ENCODE measurements around the gene HMCN1. TPM values are rescaled to one million over a fixed set of nuclear protein-coding genes. Genes with fewer than 3 reads are reported as not detected.

HMCN1 gene
- total RNA-seq, 6 donors from 2014 or later = 15.7 to 43.3 (median 27.2) TPM

DNA sequence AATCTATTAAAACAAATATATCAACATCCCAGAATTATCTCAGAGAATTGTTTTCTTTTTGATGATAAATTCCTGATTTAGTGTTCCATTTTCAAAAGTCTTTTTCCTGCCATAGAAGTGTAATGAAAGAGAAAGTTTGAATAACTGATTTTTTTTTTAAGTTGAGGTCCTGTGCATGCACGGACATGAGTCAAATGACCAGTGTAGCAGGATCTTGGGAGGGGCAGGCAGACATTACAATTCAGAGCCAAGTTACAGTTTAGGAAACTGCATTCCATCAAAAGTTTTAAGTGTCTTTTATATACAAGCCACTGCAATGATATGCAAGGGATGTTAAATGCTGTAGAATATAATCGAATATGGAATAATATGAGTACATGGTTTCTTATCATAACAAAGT lies 227.5 kb downstream of the HMCN1 start:
- no peak overlapping the region for H3K4me3 ChIP-seq
- ATAC-seq (ENCODE audit: low FRiP score in 2 of 2) (peak in 1 of 2 donors; percentile 48), DNase-seq (no peak)
- 44 to 46% methylated on average over 2 of the region's 2 CpGs for WGBS, 2 donors
- H3K9me3 ChIP-seq = no peaks in the 10 kb centered on the region
- no peaks in the 10 kb centered on the region for H3K27me3 ChIP-seq
- TF ChIP-seq POLR2AphosphoS5 (IDR thresholded peaks at IDR 0.05) (no peak), POLR2A (IDR thresholded peaks at IDR 0.05) (no peak), CTCF (IDR thresholded peaks at IDR 0.05) (no peak)
- H3K4me1 ChIP-seq = peaks cover 0 to 14% (median 9%) of the 10 kb centered on the region in 4 donors
- H3K27ac ChIP-seq = no peak overlapping the region
- no peaks in the 10 kb centered on the region for H3K36me3 ChIP-seq

GRCh38 chr1:185964946-185965345 lies 230.8 kb downstream of the HMCN1 start:
- no peaks in the 10 kb centered on the region for H3K27me3 ChIP-seq
- ATAC-seq (ENCODE audit: low FRiP score in 2 of 2) (no peak), DNase-seq (no peak)
- no peak overlapping the region for H3K4me3 ChIP-seq
- WGBS, 2 donors = 47 to 52% methylated on average over 3 of the region's 3 CpGs
- peaks cover 0 to 10% (median 6%) of the 10 kb centered on the region in 4 donors for H3K4me1 ChIP-seq
- no peaks in the 10 kb centered on the region for H3K36me3 ChIP-seq
- H3K9me3 ChIP-seq = no peaks in the 10 kb centered on the region
- TF ChIP-seq POLR2AphosphoS5 (IDR thresholded peaks at IDR 0.05) = no peak
- no peak for TF ChIP-seq POLR2A (IDR thresholded peaks at IDR 0.05)
- no peak for TF ChIP-seq EP300 (IDR thresholded peaks at IDR 0.05)
- TF ChIP-seq CTCF (IDR thresholded peaks at IDR 0.05) = no peak
- H3K27ac ChIP-seq = no peak overlapping the region

GRCh38 chr1:185965870-185966269 lies 231.7 kb downstream of the HMCN1 start:
- H3K27ac ChIP-seq = no peak overlapping the region
- ATAC-seq (ENCODE audit: low FRiP score in 2 of 2) = peak in 1 of 2 donors; percentile 60
- peaks cover 0 to 5% (median 0%) of the 10 kb centered on the region in 4 donors for H3K36me3 ChIP-seq
- DNase-seq = no peak
- no peaks in the 10 kb centered on the region for H3K9me3 ChIP-seq
- H3K4me3 ChIP-seq = no peak overlapping the region
- H3K4me1 ChIP-seq = peaks cover 0 to 10% (median 6%) of the 10 kb centered on the region in 4 donors
- no peaks in the 10 kb centered on the region for H3K27me3 ChIP-seq
- TF ChIP-seq POLR2A (IDR thresholded peaks at IDR 0.05) = no peak
- no peak for TF ChIP-seq POLR2AphosphoS5 (IDR thresholded peaks at IDR 0.05)
- no peak for TF ChIP-seq CTCF (IDR thresholded peaks at IDR 0.05)
- TF ChIP-seq EP300 (IDR thresholded peaks at IDR 0.05) = no peak
- 71 to 88% methylated on average over 3 of the region's 3 CpGs for WGBS, 2 donors

GRCh38 chr1:185966471-185966870 lies 232.3 kb downstream of the HMCN1 start:
- H3K27ac ChIP-seq = no peak overlapping the region
- peaks cover 0 to 5% (median 1%) of the 10 kb centered on the region in 4 donors for H3K4me1 ChIP-seq
- peaks cover 0 to 5% (median 0%) of the 10 kb centered on the region in 4 donors for H3K36me3 ChIP-seq
- TF ChIP-seq POLR2A (IDR thresholded peaks at IDR 0.05) = no peak
- no peak for TF ChIP-seq EP300 (IDR thresholded peaks at IDR 0.05)
- no peak for TF ChIP-seq CTCF (IDR thresholded peaks at IDR 0.05)
- no peaks in the 10 kb centered on the region for H3K9me3 ChIP-seq
- no peak overlapping the region for H3K4me3 ChIP-seq
- 85 to 96% methylated on average over 2 of the region's 2 CpGs for WGBS, 2 donors
- DNase-seq (no peak), ATAC-seq (ENCODE audit: low FRiP score in 2 of 2) (peak in 1 of 2 donors; percentile 62)
- H3K27me3 ChIP-seq = no peaks in the 10 kb centered on the region

GRCh38 chr1:185969028-185969427 lies 234.8 kb downstream of the HMCN1 start:
- no peak for DNase-seq
- Histone ChIP-seq H3K27ac (no peak overlapping the region), H3K9me3 (no peaks in the 10 kb centered on the region), H3K36me3 (peaks cover 0 to 5% (median 0%) of the 10 kb centered on the region in 4 donors), H3K4me3 (no peak overlapping the region), H3K27me3 (no peaks in the 10 kb centered on the region), H3K4me1 (peaks cover 0 to 2% (median 0%) of the 10 kb centered on the region in 4 donors)
- TF ChIP-seq POLR2A (IDR thresholded peaks at IDR 0.05) = no peak
- no peak for TF ChIP-seq CTCF (IDR thresholded peaks at IDR 0.05)
- TF ChIP-seq EP300 (IDR thresholded peaks at IDR 0.05) = no peak
- TF ChIP-seq POLR2AphosphoS5 (IDR thresholded peaks at IDR 0.05) = no peak
- WGBS, 2 donors = 76% methylated on average over 4 of the region's 4 CpGs
- peak in 1 of 2 donors; percentile 60 for ATAC-seq (ENCODE audit: low FRiP score in 2 of 2)

Data from upper lobe of left lung (tissue), 6 donors.